ENCODE results near the gene TLE3.

DNA sequence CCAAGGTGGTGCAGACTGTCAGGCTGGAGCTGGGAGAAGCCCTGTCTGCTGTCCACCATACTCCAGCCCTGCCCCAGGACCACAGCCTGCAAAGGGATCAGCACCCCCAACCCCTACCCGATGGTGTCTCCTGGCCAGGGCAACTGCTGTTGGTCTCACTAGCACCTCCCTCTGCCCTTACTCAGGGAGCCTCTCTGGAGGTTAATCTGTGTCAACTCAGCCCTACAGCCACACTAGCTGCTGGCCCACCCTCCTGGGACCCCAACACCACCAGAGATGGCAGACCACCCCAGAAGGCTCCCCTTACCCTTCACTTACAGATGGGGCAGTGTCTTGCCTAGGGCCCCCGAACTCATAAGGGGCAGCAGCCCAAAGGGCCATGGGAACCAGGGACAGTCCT, 65.2 kb downstream of the TLE3 start:
- TF ChIP-seq CTCF (conservative IDR thresholded peaks at IDR 0.05 in 1 of 2, IDR thresholded peaks at IDR 0.05 in 1 of 2; ENCODE audit: low read depth in 1 of 2, low read length in 2 of 2) (no peak), EZH2 (IDR thresholded peaks at IDR 0.05; ENCODE audit: low read length, missing control alignments) (no peak)

Measured in fibroblast of lung (primary cell).